GM10847 (cell line): ENCODE measurements around the gene EPN1.

Experiments
- POLR2A ChIP-seq: IDR thresholded peaks from 2 replicates; pipeline ENCODE4 v1.6.1; 2011; ENCODE audit not compliant: insufficient read length; ENCODE audit errors: extremely low read depth

EPN1 gene

DNA sequence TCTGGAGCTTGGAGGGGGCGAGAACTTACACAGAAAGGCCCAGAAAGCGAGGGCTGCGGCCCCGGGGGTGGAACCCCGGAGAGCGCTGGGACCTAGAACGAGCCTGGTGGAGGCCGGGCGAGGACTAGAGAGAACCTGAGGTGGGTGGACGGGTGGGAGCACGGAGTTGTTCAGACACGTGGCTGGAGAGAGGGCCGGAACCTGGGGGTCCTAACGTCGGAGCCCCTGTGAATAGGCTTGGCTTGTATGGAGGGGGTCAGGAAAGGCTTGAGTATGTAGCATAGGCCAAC is 31.2 kb upstream of the EPN1 start:
- TF ChIP-seq POLR2A: peak; percentile 1

DNA sequence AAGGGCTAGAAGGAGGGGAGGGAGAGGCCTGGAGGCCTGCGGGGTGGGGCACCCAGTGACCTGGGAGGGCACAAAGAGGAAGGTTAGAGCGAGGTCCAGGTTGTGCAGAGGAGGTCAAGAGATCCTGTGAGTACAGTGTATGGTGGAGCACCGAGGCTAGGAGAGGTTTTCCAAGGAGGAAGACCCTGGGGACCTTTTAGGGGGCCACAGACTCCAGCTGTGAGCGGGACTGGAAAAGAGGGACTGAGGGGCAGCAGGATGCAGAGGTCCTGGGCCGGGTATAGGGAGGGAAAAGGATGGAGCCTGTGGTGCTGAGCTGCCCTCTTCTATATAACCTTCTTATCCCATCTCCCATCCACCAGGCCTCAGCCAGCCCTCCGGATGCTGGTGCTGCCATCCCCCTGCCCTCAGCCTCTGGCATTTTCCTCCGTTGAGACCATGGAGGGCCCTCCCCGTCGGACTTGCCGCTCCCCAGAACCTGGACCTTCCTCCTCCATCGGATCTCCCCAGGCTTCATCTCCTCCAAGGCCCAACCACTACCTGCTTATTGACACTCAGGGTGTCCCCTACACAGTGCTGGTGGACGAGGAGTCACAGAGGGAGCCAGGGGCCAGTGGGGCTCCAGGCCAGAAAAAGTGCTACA is 30.7 kb upstream of the EPN1 start:
- no peak for TF ChIP-seq POLR2A

DNA sequence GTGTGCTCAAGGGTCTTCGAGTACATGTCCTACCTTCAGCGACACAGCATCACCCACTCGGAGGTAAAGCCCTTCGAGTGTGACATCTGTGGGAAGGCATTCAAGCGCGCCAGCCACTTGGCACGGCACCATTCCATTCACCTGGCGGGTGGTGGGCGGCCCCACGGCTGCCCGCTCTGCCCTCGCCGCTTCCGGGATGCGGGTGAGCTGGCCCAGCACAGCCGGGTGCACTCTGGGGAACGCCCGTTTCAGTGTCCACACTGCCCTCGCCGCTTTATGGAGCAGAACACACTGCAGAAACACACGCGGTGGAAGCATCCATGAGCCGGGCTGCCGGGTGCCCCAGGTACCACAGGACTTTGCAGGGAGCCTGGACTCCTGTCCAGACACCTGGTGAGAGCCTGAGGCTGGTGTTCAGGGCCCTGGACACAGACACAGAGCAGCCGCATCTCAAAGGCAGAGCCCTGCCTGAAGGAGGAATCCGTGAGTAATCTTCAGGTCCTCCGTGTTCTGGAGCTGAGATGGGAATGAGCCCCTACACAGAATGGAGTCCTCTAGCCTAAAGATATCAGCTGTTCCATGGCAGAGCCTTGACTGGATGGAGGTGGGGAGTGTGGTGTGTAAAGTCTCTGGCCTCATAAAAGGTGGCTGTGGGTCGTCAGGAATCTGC is 30.0 kb upstream of the EPN1 start:
- no peak for TF ChIP-seq POLR2A

DNA sequence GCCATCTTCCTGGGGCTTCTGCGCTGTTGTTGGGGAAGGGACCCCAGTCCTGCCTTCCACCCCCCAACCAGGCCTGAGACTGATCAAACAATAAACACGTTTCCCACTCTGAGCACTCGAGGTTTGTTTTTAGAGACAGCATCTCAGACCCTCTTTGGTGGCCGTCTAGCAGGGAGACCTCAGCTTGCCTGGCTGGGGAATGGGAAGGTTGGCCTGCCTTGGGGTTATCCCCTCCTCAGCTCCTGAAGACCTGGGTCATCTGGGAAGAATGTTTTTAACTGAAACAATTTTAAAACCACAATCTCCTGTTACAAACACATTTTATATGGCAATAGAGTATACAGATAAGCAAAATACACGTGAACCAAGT is 29.5 kb upstream of the EPN1 start:
- no peak for TF ChIP-seq POLR2A

DNA sequence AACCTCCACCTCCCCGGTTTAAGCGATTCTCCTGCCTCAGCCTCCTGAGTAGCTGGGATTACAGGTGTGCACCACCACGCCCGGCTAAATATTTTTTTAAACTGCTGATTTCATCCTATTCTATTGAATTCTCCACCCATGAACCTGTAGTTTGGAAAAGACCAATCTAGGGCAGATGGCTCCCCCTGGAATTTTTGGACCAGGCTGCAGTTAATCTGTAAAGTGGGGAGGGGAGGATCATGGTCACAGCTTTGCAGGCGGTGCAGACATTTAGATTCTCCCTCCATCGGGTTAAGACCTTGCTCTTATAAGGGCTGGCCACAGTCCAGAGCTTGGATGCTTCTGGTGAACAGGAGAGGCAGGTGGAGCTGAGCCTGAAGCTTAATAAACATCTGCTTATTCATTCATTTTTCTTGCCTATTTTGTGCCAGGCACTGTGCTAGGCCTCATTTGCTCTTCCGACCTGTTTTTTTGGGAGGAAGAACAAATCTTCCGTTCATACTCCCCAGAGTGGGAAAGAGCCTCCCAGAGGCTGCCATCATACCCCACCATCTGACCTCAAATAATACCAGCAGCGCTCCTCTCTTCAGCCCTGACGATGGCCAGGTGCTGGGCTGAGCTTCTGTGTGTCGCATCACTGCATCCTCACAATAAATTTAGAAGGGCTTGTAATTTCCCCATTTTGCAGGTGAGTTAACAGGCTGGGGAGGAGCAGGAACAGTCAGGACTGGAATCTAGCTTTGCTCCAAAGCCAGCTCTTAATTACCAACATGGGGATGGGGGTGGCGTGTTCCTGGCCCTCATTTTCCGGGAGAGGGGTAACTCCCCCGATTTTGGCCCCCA is 27.9 kb upstream of the EPN1 start:
- no peak for TF ChIP-seq POLR2A

DNA sequence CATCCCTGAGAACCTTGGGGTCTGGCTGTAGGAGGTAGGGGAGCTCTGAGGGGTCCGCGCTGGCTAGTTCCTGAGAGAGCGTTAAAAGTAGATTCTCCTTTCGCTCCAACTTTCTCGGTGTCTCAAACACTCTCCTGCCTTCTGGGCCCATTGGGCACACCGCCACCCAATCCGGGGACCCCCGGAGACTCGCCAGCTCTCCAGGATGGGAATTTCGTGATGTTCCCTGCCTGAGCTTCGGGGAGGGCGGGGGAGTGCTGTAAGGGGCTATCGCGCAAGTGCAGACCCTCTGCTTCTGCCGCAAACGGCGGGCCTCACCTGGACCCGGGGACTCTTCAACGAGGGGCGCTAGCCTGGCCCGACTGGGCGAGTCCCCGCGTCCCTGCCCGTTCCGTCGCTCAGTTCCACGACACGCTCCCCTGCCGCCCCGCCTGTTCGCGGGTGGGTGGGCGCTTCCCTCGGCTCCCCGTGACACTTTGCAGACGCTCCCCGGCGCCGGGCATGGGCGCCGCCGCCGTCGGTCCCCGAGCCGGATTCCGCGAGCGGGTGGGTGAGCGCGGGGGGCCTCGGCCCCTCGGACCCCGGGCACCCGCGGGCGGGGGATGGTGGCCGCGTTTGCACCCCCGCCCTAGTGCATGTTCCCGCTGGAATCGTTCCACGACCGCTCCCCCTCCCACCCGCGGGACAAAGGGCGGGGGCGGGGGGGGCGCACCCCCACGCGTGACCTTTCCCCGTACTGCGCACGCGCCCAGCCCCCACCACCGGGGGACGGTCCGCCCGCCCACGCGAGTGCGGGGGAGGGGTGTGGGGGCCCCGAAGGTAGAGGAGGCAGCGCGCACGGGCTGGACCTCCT is 27.1 kb upstream of the EPN1 start, which contains the start of gene CCDC106:
Gene CCDC106, plus strand, starts transcription at position 481 of the 853 bp plus-strand sequence. CDS start 835 bp downstream, outside the sequence.
- peak; percentile 5 for TF ChIP-seq POLR2A

DNA sequence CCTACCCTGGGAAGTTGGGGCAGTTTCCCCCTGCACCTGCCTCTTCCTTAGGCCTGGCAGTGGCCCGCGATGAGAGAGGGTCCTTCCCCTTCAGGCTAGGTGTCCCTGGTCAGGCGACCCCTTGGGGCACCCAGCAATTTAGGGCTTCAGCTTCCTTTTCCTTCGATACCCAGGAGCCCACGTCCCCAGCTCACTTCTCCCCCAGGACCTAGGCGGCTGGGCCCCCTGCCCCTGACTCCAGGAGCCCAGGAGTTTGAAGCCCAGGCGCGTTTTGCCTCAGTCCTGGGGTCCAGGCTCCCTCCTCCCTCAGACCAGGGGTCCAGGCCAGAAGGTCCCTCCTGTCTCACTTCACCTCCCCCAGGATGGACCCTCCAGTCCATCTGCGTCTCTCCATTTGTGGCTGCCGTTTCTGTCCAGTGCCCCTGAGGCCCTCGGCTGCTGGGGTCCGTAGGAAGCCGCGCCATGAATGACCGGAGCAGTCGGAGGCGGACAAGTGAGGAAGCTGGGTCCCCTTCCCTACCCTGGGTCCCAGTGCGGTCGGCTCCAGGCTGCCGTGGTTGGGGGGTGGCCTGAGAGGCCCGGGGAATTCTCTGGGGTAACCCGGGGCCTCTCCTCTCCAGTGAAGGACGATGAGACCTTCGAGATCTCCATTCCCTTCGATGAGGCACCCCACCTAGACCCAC is 26.3 kb upstream of the EPN1 start:
- TF ChIP-seq POLR2A: no peak

DNA sequence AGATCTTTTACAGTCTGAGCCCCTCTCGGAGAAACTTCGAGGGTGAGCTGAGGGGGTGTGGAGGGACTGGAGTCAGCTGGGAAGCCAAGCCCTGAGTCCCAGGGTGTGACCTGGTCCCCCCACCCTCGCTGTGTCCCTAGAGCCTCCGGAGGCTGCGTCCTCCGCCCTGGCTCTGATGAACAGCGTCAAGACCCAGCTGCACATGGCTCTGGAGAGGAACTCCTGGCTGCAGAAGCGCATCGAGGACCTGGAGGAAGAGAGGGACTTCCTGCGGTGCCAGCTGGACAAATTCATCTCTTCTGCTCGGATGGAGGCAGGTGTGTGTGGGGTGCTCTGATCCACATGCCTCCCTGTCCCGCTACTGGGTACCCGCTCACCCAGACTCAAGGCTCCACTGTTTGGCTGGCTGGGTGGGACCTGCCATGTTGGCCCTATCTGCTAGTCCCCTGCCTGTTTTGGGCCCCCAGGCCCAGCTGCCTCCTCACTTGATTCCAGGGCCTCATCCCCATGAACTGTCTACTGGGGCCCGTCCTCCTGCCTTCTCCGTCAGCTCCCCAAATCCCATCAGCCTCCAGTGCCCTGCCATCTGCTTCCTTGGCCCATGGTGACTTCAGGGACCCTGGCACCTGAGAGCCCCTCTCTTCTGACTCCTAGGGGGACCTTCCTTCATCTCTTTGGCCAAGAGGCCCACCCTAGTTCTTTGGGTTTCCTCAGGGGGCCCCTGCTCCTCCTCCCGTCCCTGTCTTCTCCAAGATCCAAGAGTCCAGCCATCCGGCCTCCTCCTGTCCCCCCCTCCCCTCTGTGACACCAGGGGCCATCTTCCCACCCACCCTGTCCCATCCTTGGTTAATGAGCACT is 25.5 kb upstream of the EPN1 start:
- no peak for TF ChIP-seq POLR2A

DNA sequence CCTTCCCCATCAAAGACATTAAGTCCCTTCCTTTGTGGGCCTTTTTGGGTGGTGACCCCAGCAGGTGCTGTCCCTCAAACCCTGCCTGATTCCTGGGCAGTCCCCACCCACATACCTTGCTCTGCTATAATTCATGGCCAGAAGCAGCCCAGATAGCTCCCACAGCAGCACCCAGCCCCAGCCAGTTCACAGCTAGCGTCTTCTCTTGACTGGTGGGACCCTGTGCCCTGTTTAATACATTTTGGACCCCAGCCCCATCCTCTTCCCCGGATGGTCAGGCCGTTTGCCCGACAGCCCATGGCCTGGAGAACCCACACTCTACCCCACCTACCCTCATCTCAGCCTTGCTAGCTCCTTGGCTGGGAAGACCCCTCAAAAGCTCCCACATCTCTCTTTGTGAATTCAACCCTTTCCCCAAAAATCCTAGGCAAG is 24.9 kb upstream of the EPN1 start:
- TF ChIP-seq POLR2A: no peak

DNA sequence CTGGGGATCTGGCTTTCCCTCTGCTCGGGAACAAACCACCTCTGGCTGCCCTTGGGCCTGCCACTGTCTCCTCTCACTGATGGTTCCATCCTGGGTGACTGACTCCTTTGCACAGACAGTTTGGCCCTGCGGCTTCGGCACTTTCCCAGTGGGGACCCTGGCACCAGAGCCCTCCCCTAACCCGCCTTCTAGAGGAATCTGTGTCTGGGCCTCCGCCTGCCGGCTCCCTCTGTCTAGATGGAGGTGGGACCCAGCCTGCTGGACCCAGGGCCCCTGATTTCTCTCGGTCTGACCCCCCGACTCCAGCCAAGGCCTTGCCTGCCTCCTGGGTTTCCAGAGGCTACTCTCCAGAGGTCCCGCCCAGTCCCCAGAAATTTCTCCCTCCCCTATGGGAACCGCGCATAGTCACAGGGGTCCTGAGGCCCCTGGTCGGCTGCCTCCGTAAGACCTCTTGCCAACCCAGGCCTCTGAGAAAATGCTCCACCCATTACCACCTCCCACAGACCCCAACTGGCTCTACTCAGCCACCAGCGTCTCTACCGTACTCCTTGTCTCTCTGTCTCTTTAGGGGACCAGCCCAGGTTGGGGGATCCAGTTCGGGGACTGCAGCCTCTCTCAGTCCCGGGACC is 24.3 kb upstream of the EPN1 start:
- no peak for TF ChIP-seq POLR2A

DNA sequence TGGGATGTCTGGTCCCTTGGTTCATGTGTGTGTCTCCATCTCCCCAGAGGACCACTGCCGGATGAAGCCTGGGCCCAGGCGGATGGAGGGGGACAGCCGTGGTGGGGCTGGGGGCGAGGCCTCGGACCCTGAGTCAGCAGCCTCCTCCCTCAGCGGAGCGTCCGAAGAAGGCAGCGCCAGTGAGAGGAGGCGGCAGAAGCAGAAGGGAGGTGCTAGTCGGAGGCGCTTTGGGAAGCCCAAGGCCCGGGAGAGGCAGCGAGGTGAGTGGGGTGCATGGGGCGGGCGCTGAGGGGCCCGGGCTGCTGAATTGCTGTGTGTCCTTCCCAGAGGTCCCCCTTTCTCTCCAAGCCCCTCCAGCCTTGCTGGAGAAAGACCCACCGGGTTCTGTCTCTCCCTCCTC is 23.8 kb upstream of the EPN1 start:
- TF ChIP-seq POLR2A: no peak

DNA sequence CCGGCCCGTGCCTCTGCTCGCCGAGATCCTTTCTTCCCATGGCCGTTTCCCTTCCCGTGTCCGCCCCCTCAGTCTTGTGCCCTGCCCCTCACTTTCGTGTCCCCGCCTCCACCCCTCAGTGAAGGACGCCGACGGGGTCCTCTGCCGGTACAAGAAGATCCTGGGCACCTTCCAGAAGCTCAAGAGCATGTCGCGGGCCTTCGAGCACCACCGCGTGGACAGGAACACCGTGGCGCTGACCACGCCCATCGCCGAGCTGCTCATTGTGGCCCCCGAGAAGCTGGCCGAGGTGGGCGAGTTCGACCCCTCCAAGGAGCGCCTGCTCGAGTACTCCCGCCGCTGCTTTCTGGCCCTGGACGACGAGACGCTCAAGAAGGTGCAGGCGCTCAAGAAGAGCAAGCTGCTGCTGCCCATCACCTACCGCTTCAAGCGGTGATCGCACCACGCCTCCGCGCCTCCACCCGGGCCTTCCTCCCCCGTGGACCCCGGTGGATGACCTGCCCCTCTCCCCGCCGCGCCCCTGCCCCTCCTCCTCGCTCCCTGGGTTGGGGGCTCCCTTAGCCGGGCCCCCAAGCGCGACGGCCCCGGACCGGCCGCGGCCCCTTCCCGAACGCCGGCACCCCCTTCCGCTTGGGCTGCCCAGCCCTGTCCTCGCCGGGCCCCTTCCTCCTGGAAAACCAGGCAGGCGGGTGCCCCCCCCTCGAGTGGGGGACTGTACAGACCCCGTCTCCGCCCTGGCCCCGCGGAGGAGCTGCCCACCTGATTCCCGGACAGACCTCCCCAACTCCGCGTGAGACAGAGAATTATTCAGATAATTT is 22.5 kb upstream of the EPN1 start:
- no peak for TF ChIP-seq POLR2A
